CD8-positive, alpha-beta memory T cell (primary cell): ENCODE results near the gene PRR35. TPM values are rescaled to one million over a fixed set of nuclear protein-coding genes. Genes with fewer than 3 reads are reported as not detected.

Experiments used
- CTCF ChIA-PET: fragments of 350-600 bp; sonication (Branson Sonifier 250); formaldehyde crosslinking; loops from one replicate; lab custom pipeline; 2021; ENCODE audit warnings: antibody characterized with exemption; lab: Charles Lee
- POLR2A ChIA-PET: fragments of 350-600 bp; sonication (Branson Sonifier 250); formaldehyde crosslinking; loops from one replicate; lab custom pipeline; 2021; ENCODE audit warnings: antibody characterized with exemption; lab: Charles Lee
- DNase-seq, 5 donors: peaks; one replicate each; pipeline versions ENCODE4 v3.0.0 to v3.0.0-alpha.2; 2020 to 2022; ENCODE audit warnings: mixed read lengths in 1 of 5
- H3K27ac ChIP-seq: one replicate; pipeline ENCODE4 v1.7.0; 2013; ENCODE audit warnings: low read depth, mild to moderate bottlenecking, low read length, moderate library complexity
- H3K27me3 ChIP-seq: 2 replicates; pipeline ENCODE4 v1.7.0; 2013; ENCODE audit warnings: low read length, mild to moderate bottlenecking; ENCODE audit not compliant: insufficient read depth, poor library complexity, severe bottlenecking
- H3K36me3 ChIP-seq: 2 replicates; pipeline ENCODE4 v1.7.0; 2013; ENCODE audit warnings: mild to moderate bottlenecking, low read length, moderate library complexity; ENCODE audit not compliant: insufficient read depth
- H3K4me1 ChIP-seq: 2 replicates; pipeline ENCODE4 v1.7.0; 2013; ENCODE audit warnings: mild to moderate bottlenecking, low read length, moderate library complexity; ENCODE audit not compliant: insufficient read depth
- H3K4me3 ChIP-seq: 2 replicates; pipeline ENCODE4 v1.7.0; 2013; ENCODE audit warnings: mild to moderate bottlenecking, low read length
- H3K9me3 ChIP-seq: 2 replicates; pipeline ENCODE4 v1.7.0; 2013; ENCODE audit warnings: mild to moderate bottlenecking, low read length
- H3K27ac Mint-ChIP-seq, 8 donors: one replicate each; pipeline ENCODE4 v1.8.0; 2020 to 2021; ENCODE audit warnings: mixed read lengths in 8 of 8, mild to moderate bottlenecking in 6 of 8, inconsistent platforms in 3 of 8, moderate library complexity in 3 of 8
- H3K27me3 Mint-ChIP-seq, 2 donors: one replicate each; pipeline ENCODE4 v1.8.0; 2020 to 2021; ENCODE audit warnings: mixed read lengths in 2 of 2, mild to moderate bottlenecking in 1 of 2, moderate library complexity in 1 of 2
- H3K36me3 Mint-ChIP-seq, 3 donors: one replicate each; pipeline ENCODE4 v1.8.0; 2020 to 2021; ENCODE audit warnings: mixed read lengths in 3 of 3, inconsistent platforms in 1 of 3, mild to moderate bottlenecking in 1 of 3
- H3K4me1 Mint-ChIP-seq, 3 donors: one replicate each; pipeline ENCODE4 v1.8.0; 2020 to 2021; ENCODE audit warnings: mixed read lengths in 3 of 3, inconsistent platforms in 1 of 3, mild to moderate bottlenecking in 1 of 3
- H3K4me3 Mint-ChIP-seq, 7 donors: one replicate each; pipeline ENCODE4 v1.8.0; 2020 to 2021; ENCODE audit warnings: mixed read lengths in 7 of 7, mild to moderate bottlenecking in 6 of 7, moderate library complexity in 4 of 7, inconsistent platforms in 2 of 7
- H3K9me3 Mint-ChIP-seq, 5 donors: one replicate each; pipeline ENCODE4 v1.8.0; 2020 to 2022; ENCODE audit warnings: mixed read lengths in 5 of 5, mild to moderate bottlenecking in 3 of 5, moderate library complexity in 2 of 5, inconsistent platforms in 1 of 5
- polyA plus RNA-seq: library from polyadenylated mRNA; unstranded; fragments of 300-500 nt; fragmentation: Illumina TruSeq; gene quantifications from one replicate; pipeline ENCODE4 v1.2.3, GENCODE V29; 2021
- total RNA-seq, 2 experiments: library from RNA; stranded (reverse); gene quantifications; one replicate each; pipeline ENCODE4 v1.2.3, GENCODE V29; 2021

Gene PRR35
- total and polyA plus RNA-seq, 3 experiments from 2014 or later = not detected

GRCh38 chr16:531494-532125, 28.6 kb upstream of the PRR35 start:
- no peaks in the 10 kb centered on the region for H3K36me3 ChIP-seq
- H3K4me1 ChIP-seq = peaks cover 17% of the 10 kb centered on the region
- peaks cover 0 to 1% of the 10 kb centered on the region in 2 donors for H3K27me3 Mint-ChIP-seq
- H3K4me3 Mint-ChIP-seq = peak overlapping the region in 1 of 7 donors; percentile 97
- ChIA-PET CTCF (no interaction called here), POLR2A (no interaction called here)
- no peak overlapping the region for H3K4me3 ChIP-seq
- H3K36me3 Mint-ChIP-seq = peaks cover 0 to 12% (median 0%) of the 10 kb centered on the region in 3 donors
- no peaks in the 10 kb centered on the region for H3K9me3 Mint-ChIP-seq
- no peak overlapping the region for H3K27ac ChIP-seq
- DNase-seq = no peak
- no peaks in the 10 kb centered on the region for H3K27me3 ChIP-seq
- H3K9me3 ChIP-seq = no peaks in the 10 kb centered on the region
- peaks cover 20 to 29% (median 21%) of the 10 kb centered on the region in 3 donors for H3K4me1 Mint-ChIP-seq
- peak overlapping the region in 3 of 8 donors; percentile 22 to 92 (median 75) for H3K27ac Mint-ChIP-seq

- Histone ChIP-seq H3K27ac (no peak overlapping the region), H3K36me3 (no peaks in the 10 kb centered on the region), H3K4me1 (peaks cover 15% of the 10 kb centered on the region), H3K9me3 (no peaks in the 10 kb centered on the region), H3K4me3 (no peak overlapping the region), H3K27me3 (no peaks in the 10 kb centered on the region)
- CTCF ChIA-PET = no interaction called here
- Mint-ChIP-seq H3K9me3 (no peaks in the 10 kb centered on the region), H3K36me3 (peaks cover 0 to 25% (median 0%) of the 10 kb centered on the region in 3 donors), H3K4me1 (peaks cover 17 to 27% (median 19%) of the 10 kb centered on the region in 3 donors), H3K27ac (peak overlapping the region in 2 of 8 donors; percentile 10 to 29), H3K4me3 (no peak overlapping the region), H3K27me3 (peaks cover 0 to 1% of the 10 kb centered on the region in 2 donors)
- POLR2A ChIA-PET = no interaction called here
- DNase-seq = no peak
Measured at GRCh38 chr16:533391-534123, 26.6 kb upstream of the PRR35 start.

- Mint-ChIP-seq H3K27ac (no peak overlapping the region), H3K36me3 (peaks cover 0 to 24% (median 0%) of the 10 kb centered on the region in 3 donors), H3K27me3 (no peaks in the 10 kb centered on the region), H3K4me3 (no peak overlapping the region), H3K9me3 (no peaks in the 10 kb centered on the region), H3K4me1 (peaks cover 11 to 24% (median 15%) of the 10 kb centered on the region in 3 donors)
- no peak for DNase-seq
- no peak overlapping the region for H3K27ac ChIP-seq
- ChIA-PET CTCF (no interaction called here), POLR2A (no interaction called here)
- H3K4me1 ChIP-seq = peaks cover 12% of the 10 kb centered on the region
- H3K27me3 ChIP-seq = no peaks in the 10 kb centered on the region
- no peak overlapping the region for H3K4me3 ChIP-seq
- H3K36me3 ChIP-seq = no peaks in the 10 kb centered on the region
- no peaks in the 10 kb centered on the region for H3K9me3 ChIP-seq
Measured at GRCh38 chr16:534135-534534, 26.1 kb upstream of the PRR35 start.

- Histone ChIP-seq H3K36me3 (no peaks in the 10 kb centered on the region), H3K4me3 (no peak overlapping the region), H3K27me3 (no peaks in the 10 kb centered on the region), H3K4me1 (peaks cover 3% of the 10 kb centered on the region), H3K27ac (no peak overlapping the region), H3K9me3 (no peaks in the 10 kb centered on the region)
- Mint-ChIP-seq H3K27ac (no peak overlapping the region), H3K36me3 (peaks cover 0 to 27% (median 0%) of the 10 kb centered on the region in 3 donors), H3K9me3 (no peaks in the 10 kb centered on the region), H3K27me3 (no peaks in the 10 kb centered on the region), H3K4me3 (no peak overlapping the region), H3K4me1 (peaks cover 7 to 16% (median 9%) of the 10 kb centered on the region in 3 donors)
- ChIA-PET POLR2A (no interaction called here), CTCF (no interaction called here)
- DNase-seq = no peak
Measured at GRCh38 chr16:534856-535445, 25.2 kb upstream of the PRR35 start.

- no peak overlapping the region for H3K27ac ChIP-seq
- no peaks in the 10 kb centered on the region for H3K9me3 ChIP-seq
- peaks cover 0 to 26% (median 0%) of the 10 kb centered on the region in 3 donors for H3K36me3 Mint-ChIP-seq
- peaks cover 0 to 10% (median 3%) of the 10 kb centered on the region in 3 donors for H3K4me1 Mint-ChIP-seq
- no peak for DNase-seq
- POLR2A ChIA-PET = no interaction called here
- no peaks in the 10 kb centered on the region for H3K9me3 Mint-ChIP-seq
- no peaks in the 10 kb centered on the region for H3K4me1 ChIP-seq
- no peaks in the 10 kb centered on the region for H3K36me3 ChIP-seq
- H3K27me3 ChIP-seq = no peaks in the 10 kb centered on the region
- no peak overlapping the region for H3K27ac Mint-ChIP-seq
- H3K4me3 Mint-ChIP-seq = no peak overlapping the region
- no peaks in the 10 kb centered on the region for H3K27me3 Mint-ChIP-seq
- H3K4me3 ChIP-seq = no peak overlapping the region
- CTCF ChIA-PET = no interaction called here
Measured at GRCh38 chr16:535446-536405, 24.5 kb upstream of the PRR35 start.

GRCh38 chr16:536746-537145, 23.4 kb upstream of the PRR35 start:
- ChIA-PET POLR2A (no interaction called here), CTCF (no interaction called here)
- no peaks in the 10 kb centered on the region for H3K4me1 ChIP-seq
- H3K4me3 Mint-ChIP-seq = no peak overlapping the region
- H3K27me3 Mint-ChIP-seq = no peaks in the 10 kb centered on the region
- peaks cover 0 to 10% (median 2%) of the 10 kb centered on the region in 3 donors for H3K4me1 Mint-ChIP-seq
- DNase-seq = no peak
- no peaks in the 10 kb centered on the region for H3K27me3 ChIP-seq
- no peaks in the 10 kb centered on the region for H3K9me3 Mint-ChIP-seq
- H3K27ac Mint-ChIP-seq = no peak overlapping the region
- no peak overlapping the region for H3K27ac ChIP-seq
- H3K9me3 ChIP-seq = no peaks in the 10 kb centered on the region
- H3K4me3 ChIP-seq = no peak overlapping the region
- H3K36me3 ChIP-seq = no peaks in the 10 kb centered on the region
- peaks cover 0 to 26% (median 0%) of the 10 kb centered on the region in 3 donors for H3K36me3 Mint-ChIP-seq

GRCh38 chr16:537415-538335, 22.5 kb upstream of the PRR35 start:
- ChIA-PET CTCF (no interaction called here), POLR2A (no interaction called here)
- no peaks in the 10 kb centered on the region for H3K36me3 ChIP-seq
- H3K27ac ChIP-seq = no peak overlapping the region
- DNase-seq = no peak
- H3K4me1 ChIP-seq = no peaks in the 10 kb centered on the region
- no peaks in the 10 kb centered on the region for H3K9me3 Mint-ChIP-seq
- no peaks in the 10 kb centered on the region for H3K27me3 ChIP-seq
- H3K36me3 Mint-ChIP-seq = peaks cover 0 to 31% (median 0%) of the 10 kb centered on the region in 3 donors
- H3K4me3 Mint-ChIP-seq = no peak overlapping the region
- no peaks in the 10 kb centered on the region for H3K27me3 Mint-ChIP-seq
- peak overlapping the region in 1 of 8 donors; percentile 74 for H3K27ac Mint-ChIP-seq
- H3K4me1 Mint-ChIP-seq = peaks cover 0 to 13% (median 4%) of the 10 kb centered on the region in 3 donors
- no peak overlapping the region for H3K4me3 ChIP-seq
- no peaks in the 10 kb centered on the region for H3K9me3 ChIP-seq
